ENCODE data around the gene EPS8. TPM values are rescaled to one million over a fixed set of nuclear protein-coding genes. Genes with fewer than 3 reads are reported as not detected.

Gene EPS8
- total RNA-seq, 1 donor = 2.2 TPM

DNA sequence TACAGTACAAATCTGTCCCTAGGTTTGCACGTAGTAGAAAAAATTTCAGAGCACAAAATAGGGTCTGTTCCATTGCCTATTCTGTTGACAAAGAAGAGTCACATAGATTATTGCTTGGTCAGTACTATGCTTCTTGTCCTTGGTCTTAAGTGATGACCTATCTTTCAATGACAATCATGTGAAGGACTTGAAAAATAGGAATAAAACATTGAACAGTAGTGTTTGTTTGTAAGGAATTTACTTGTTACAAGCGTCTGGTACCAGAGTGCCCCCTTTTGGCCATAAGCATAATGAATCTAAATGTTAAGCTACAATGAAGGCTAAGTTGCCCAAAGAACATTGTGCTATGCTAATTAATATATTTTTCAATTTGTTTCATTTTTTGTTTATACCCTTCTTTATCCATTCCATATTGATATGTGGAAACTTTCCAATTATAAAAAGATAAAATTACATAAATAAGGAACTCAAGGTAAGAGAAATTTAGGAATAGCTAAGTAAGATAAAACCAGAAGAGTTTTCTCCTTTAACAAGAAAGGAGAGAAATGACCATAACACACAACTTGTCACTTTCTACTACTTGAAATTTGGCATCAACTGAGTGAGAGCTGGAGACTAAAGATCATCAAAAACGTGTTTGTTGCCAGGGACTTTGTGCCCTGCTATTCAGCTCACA is 204.7 kb downstream of the EPS8 start:
- DNase-seq (ENCODE audit: low read depth in 2 of 3, low spot score in 2 of 3) = peak; percentile 39 to 78 (median 61)

DNA sequence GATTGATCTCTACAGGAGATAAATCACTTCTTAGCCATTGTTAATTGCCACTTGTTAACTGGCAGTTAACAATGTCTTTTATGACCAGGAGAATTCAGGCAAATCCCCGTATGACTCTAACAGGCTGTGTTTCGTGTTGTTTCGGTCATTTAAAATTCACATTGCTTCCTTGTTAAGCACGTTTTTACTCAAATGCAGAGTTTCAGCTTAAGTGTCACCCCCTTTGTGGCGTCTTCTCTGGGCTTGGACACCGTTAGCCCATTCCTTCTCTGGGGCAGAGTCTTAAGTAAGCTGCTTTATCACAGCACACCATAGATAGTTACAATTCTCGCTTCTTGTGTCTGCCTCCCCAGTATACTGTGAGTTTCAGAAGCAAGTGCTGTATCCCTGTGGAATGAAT is 205.4 kb downstream of the EPS8 start:
- DNase-seq (ENCODE audit: low read depth in 2 of 3, low spot score in 2 of 3) = no peak

DNA sequence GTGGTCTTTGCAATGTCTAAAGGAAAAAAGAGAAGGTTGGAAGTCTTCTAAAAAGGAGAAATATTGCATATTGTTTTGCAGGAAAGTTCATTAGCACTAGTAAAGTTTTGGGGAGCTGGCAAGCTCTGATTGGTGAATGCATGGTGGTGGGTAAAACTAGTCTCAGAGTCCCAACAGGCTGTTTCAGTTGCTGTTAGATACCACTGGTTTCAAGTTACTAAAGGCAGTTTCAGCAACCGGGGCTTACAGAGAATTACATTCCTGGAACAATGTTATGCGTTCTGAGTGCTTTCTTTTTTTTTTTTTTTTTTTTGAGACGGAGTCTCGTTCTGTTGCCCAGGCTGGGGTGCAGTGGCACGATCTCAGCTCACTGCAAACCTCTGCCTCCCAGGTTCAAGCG is 208.2 kb downstream of the EPS8 start:
- no peak for DNase-seq (ENCODE audit: low read depth in 2 of 3, low spot score in 2 of 3)

DNA sequence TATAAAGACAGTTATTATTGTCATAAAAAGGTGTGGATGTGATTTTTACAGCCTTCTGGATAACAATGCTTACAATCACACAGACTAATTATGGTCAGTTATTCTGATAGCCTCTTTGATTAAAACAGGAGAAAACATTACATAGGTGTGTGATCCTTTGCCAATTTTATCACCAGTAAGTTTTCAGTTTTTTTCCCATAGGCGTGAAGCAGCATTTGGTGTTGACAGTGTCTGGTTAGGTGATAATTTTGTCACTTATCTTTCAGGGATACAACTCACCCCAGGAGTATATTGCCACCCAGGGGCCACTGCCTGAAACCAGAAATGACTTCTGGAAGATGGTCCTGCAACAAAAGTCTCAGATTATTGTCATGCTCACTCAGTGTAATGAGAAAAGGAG is 208.8 kb downstream of the EPS8 start:
- DNase-seq (ENCODE audit: low read depth in 2 of 3, low spot score in 2 of 3) = peak in 1 of 3 donors; percentile 13

DNA sequence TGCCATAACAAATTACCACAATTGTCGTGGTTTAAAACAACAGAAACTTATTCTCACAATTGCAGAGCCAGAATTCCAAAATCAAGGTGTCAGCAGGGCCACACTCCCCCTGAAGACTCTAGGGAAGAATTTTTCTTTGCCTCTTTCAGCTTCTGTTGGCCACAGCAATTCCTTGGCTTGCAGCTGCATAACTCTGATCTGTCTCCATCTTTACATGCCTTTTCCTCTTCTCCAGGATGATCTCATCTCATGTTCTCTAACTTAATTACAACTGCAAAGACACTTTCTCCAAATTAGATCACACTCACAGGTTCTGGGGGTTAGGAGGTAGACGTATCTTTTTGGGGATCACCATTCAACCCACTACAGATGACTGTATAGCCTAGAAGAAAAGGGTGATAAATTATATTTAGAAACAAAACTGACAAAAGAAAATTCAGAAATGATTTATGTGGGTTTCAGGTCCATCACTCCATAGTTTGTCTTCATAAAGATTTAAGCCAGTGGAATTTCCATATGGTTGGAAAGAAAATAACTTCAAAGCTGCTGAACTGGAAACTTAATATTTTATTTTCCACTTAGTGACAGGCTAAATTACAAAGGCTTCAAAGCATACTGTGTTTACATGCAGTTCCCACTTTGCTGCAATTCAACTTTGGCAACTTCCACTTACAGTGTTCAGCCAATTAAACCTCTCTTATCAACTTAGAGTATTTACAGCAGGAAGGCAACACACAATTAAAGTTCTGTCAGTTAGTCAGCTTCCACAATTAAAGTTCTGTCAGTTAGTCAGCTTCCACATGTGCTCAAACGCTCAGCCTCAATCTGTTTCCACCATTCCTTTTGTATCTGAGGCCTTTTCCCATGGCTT is 213.3 kb downstream of the EPS8 start:
- DNase-seq (ENCODE audit: low read depth in 2 of 3, low spot score in 2 of 3) = peak in 1 of 3 donors; percentile 26

DNA sequence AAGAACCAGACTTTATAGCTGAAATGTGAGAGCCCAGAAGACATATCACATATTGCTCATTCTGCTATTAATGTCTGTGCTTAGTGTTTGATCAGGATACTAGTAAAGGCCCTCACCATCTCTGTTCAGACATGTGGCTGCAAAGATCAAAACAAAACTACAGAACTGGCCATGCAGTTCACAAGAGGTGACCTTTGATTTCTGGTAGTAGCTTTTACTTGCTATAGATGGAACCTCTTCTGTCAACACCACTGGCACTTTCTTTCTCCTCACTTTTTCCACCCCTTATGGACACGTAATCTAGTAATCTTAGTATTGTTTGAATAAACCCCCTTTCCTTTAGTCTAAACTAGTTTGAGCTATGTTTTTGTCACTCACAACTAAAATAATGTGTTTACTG is 214.8 kb downstream of the EPS8 start:
- no peak for DNase-seq (ENCODE audit: low read depth in 2 of 3, low spot score in 2 of 3)

Small RNA genes within 50 kb of the gene (small RNA-seq; reads per million reads assigned to genes)
- not detected for gene RNU6-251P

Other genes starting within 250 kb of the EPS8 start
- gene STRAP, start 93.0 kb upstream of the EPS8 start, total RNA-seq = 29.6 TPM
- 16.7 TPM for gene DERA, start 121.9 kb upstream of the EPS8 start, total RNA-seq

All from hematopoietic multipotent progenitor cell (in vitro differentiated cells).